Cortex of kidney (tissue), 1 donor: Measurements from ENCODE around the gene SF3A2.

Experiments used
- DNase-seq: peaks from one replicate; lab custom pipeline; 2025; lab: John Stamatoyannopoulos, UW

The SF3A2 gene

DNA sequence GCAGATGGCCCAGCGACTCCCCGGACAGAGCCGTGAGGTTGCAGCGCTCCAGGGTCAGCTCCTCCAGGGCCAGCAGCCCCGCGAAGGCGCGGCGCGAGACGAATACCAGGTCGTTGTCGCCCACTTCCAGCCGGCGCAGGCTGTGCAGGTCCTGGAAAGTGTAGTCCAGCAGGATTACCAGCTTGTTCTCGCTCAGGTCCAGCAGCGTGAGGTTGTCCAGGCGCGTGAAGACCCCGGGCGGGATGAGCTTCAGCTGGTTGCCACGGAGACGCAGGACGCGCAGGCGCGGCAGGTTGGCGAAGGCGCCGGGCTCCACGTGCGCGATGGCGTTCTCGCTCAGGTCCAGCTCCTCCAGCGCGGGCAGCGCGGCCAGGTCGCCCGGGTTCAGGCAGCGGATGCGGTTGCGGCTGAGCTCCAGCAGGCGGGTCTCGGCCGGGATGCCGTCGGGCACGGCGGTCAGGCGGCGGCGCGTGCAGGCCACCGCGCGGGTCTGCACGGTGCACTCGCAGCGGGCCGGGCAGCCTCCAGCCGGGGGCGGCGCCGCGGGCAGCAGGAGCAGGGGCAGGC, 54.6 kb downstream of the SF3A2 start:
- no peak for DNase-seq

DNA sequence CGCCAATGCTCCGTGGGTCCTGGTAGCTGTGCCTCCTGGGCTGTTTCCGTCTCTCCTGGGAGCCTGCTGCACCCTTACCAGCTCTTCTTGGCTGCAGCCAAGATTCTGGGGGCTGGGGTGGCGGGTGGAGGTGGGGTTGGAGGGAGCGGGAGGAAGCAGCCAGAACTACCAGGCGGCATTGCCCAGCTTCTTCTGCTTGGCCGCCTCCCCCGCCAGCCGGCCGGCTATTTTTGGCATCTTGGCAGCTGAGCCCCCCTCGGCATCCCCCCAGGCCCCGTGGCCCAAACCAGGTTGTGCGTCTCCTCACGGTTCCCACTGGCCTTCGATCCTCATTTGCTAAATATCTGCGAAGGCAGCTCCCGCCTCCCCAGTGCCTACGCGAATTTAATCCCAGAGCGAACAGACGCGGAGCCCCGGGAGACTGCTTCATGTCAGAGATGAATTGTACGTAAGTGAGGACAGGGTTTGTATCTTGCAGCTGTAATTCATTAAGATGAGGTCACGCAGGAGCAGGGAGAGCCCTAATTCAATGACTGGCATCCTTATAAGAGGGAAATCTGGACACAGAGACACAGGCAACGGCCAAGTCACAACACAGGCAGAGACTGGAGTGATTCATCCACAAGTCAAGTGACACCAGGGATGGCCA, 58.2 kb downstream of the SF3A2 start:
- DNase-seq = no peak

DNA sequence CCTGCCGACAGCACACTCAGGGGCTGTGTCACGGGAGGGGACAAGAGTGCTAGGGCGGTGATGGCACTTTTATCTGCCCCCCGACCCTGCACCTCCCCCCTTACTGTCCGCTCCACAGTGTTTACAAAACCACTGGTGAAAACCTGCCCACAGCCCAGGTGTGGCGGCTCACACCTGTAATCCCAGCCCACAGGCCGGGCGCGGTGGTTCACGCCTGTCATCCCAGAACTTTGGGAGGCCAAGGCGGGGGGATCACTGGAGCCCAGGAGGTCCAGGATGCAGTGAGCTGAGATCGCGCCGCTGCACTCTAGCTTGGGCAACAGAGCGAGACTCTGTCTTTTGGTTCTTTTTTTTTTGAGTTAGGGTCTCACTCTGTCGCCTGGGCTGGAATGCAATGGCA, 59.5 kb downstream of the SF3A2 start:
- no peak for DNase-seq
